IMR-90 (cell line): ENCODE measurements around the gene MRPL58. TPM values are rescaled to one million over a fixed set of nuclear protein-coding genes. Genes with fewer than 3 reads are reported as not detected.

Source experiments
- ATAC-seq: fragments of 200-7000 bp; cut with Tn5 transposase; 2 replicates; pipeline ENCODE4 v1.9.1; 2020; ENCODE audit warnings: low read depth, mild to moderate bottlenecking, moderate library complexity
- BruUV-seq: library from RNA; stranded (reverse); fragments of 400-500 nt; replicated peaks from 2 replicates; lab custom pipeline; 2021; lab: Mats Ljungman, UMichigan
- CTCF ChIA-PET: fragments of 300-600 bp; formaldehyde crosslinking; extraction: SDS; loops from one replicate; lab custom pipeline; 2021; ENCODE audit warnings: antibody characterized with exemption; lab: Yijun Ruan, JAX
- POLR2A ChIA-PET: fragments of 300-600 bp; sonication (Branson Sonifier 250); formaldehyde crosslinking; loops from one replicate; lab custom pipeline; 2022; ENCODE audit warnings: antibody characterized with exemption; ENCODE audit not compliant: unreplicated experiment; lab: Charles Lee
- DNase-seq: peaks from one replicate; pipeline ENCODE4 v3.0.0; 2013
- H2AFZ ChIP-seq: replicated peaks from 2 replicates; pipeline ENCODE3; 2013; ENCODE audit warnings: low read length, mild to moderate bottlenecking; ENCODE audit not compliant: poor library complexity
- H2AK5ac ChIP-seq: 2 replicates; pipeline ENCODE4 v1.6.1; 2013; ENCODE audit warnings: low read depth, low read length, inconsistent platforms
- H2AK9ac ChIP-seq: replicated peaks from 2 replicates; pipeline ENCODE3; 2013; ENCODE audit warnings: mild to moderate bottlenecking, low read depth, low read length, moderate library complexity; ENCODE audit not compliant: poor library complexity
- H2BK120ac ChIP-seq: 2 replicates; pipeline ENCODE4 v1.6.1; 2013; ENCODE audit warnings: low read depth, low read length, inconsistent platforms
- H2BK15ac ChIP-seq: 3 replicates; pipeline ENCODE4 v1.6.1; 2013; ENCODE audit warnings: low read depth, low read length, inconsistent platforms
- H2BK20ac ChIP-seq: 2 replicates; pipeline ENCODE4 v1.6.1; 2013; ENCODE audit warnings: low read depth, mild to moderate bottlenecking, inconsistent platforms, low read length, moderate library complexity
- H2BK5ac ChIP-seq: 2 replicates; pipeline ENCODE4 v1.6.1; 2013; ENCODE audit warnings: mild to moderate bottlenecking, low read depth, low read length, inconsistent platforms; ENCODE audit not compliant: poor library complexity, severe bottlenecking
- H3K14ac ChIP-seq: replicated peaks from 2 replicates; pipeline ENCODE4 v1.6.1; 2013; ENCODE audit warnings: low read depth, low read length, inconsistent platforms
- H3K18ac ChIP-seq: 2 replicates; pipeline ENCODE4 v1.6.1; 2013; ENCODE audit warnings: low read depth, low read length, control low read depth
- H3K23ac ChIP-seq: 2 replicates; pipeline ENCODE4 v1.6.1; 2013; ENCODE audit warnings: low read depth, low read length, inconsistent platforms
- H3K27ac ChIP-seq: 2 replicates; pipeline ENCODE4 v1.5.1; 2013; ENCODE audit warnings: mild to moderate bottlenecking, control low read depth, low read length; ENCODE audit not compliant: insufficient read depth
- H3K27me3 ChIP-seq: 2 replicates; pipeline ENCODE4 v1.6.1; 2013; ENCODE audit warnings: low read length; ENCODE audit not compliant: control insufficient read depth, insufficient read depth
- H3K36me3 ChIP-seq: 2 replicates; pipeline ENCODE4 v1.6.1; 2013; ENCODE audit warnings: low read length, mixed read lengths; ENCODE audit not compliant: control insufficient read depth, insufficient read depth
- H3K4ac ChIP-seq: 2 replicates; pipeline ENCODE4 v1.6.1; 2013; ENCODE audit warnings: low read depth, low read length, inconsistent platforms
- H3K4me1 ChIP-seq: 2 replicates; pipeline ENCODE4 v1.6.1; 2013; ENCODE audit warnings: low read length, mixed read lengths; ENCODE audit not compliant: control insufficient read depth, insufficient read depth
- H3K4me2 ChIP-seq: 2 replicates; pipeline ENCODE4 v1.6.1; 2013; ENCODE audit warnings: low read depth, mild to moderate bottlenecking, control low read depth, low read length, moderate library complexity
- H3K4me3 ChIP-seq: 2 replicates; pipeline ENCODE4 v1.5.1; 2013; ENCODE audit warnings: low read depth, mild to moderate bottlenecking, control low read depth, low read length, moderate library complexity; ENCODE audit not compliant: insufficient read depth
- H3K56ac ChIP-seq: 2 replicates; pipeline ENCODE4 v1.6.1; 2013; ENCODE audit warnings: low read length, inconsistent platforms; ENCODE audit not compliant: insufficient read depth; ENCODE audit errors: extremely low read depth
- H3K79me1 ChIP-seq, 2 experiments: 2 replicates each; pipeline ENCODE4 v1.6.1; 2013; ENCODE audit warnings: low read length in 2 of 2, inconsistent platforms in 1 of 2, low read depth in 1 of 2
- H3K9ac ChIP-seq: 2 replicates; pipeline ENCODE4 v1.6.1; 2013; ENCODE audit warnings: low read depth, low read length, control low read depth
- H3K9me1 ChIP-seq: 2 replicates; pipeline ENCODE4 v1.6.1; 2013; ENCODE audit warnings: low read length, inconsistent platforms; ENCODE audit not compliant: insufficient read depth
- H3K9me3 ChIP-seq: 2 replicates; pipeline ENCODE4 v1.6.1; 2013; ENCODE audit warnings: low read length; ENCODE audit not compliant: control insufficient read depth, insufficient read depth
- H4K20me1 ChIP-seq: 2 replicates; pipeline ENCODE4 v1.6.1; 2013; ENCODE audit warnings: low read length, inconsistent platforms; ENCODE audit not compliant: insufficient read depth
- H4K5ac ChIP-seq: 2 replicates; pipeline ENCODE4 v1.6.1; 2013; ENCODE audit warnings: mild to moderate bottlenecking, low read depth, low read length, control low read depth
- H4K8ac ChIP-seq, 2 experiments: 2 replicates each; pipeline ENCODE4 v1.6.1; 2013; ENCODE audit warnings: low read depth in 2 of 2, low read length in 2 of 2, control low read depth in 1 of 2, inconsistent platforms in 1 of 2
- H4K91ac ChIP-seq: 2 replicates; pipeline ENCODE4 v1.6.1; 2013; ENCODE audit warnings: low read depth, low read length, inconsistent platforms; ENCODE audit not compliant: insufficient read depth
- BHLHE40 ChIP-seq: fragments of 150-350 bp; IDR thresholded peaks from 2 replicates; pipeline ENCODE4 v1.6.1; 2016; ENCODE audit warnings: mild to moderate bottlenecking, low read depth, low read length
- CEBPB ChIP-seq: IDR thresholded peaks from 2 replicates; pipeline ENCODE4 v1.6.1; 2012; ENCODE audit warnings: low read depth, low read length, improper control_type of control experiment
- CTCF ChIP-seq: conservative IDR thresholded peaks from 2 replicates; pipeline ENCODE4 v1.5.1; 2012; ENCODE audit warnings: mild to moderate bottlenecking, low read depth, low read length, improper control_type of control experiment
- MAFK ChIP-seq: IDR thresholded peaks from 2 replicates; pipeline ENCODE4 v1.6.1; 2012; ENCODE audit warnings: low read depth, low read length, improper control_type of control experiment
- MXI1 ChIP-seq: IDR thresholded peaks from 2 replicates; pipeline ENCODE4 v1.6.1; 2012; ENCODE audit warnings: low read depth, mild to moderate bottlenecking, low read length, moderate library complexity, borderline replicate concordance
- RAD21 ChIP-seq: IDR thresholded peaks from 2 replicates; pipeline ENCODE4 v1.6.1; 2012; ENCODE audit warnings: low read length, improper control_type of control experiment
- RCOR1 ChIP-seq: IDR thresholded peaks from 2 replicates; pipeline ENCODE4 v1.6.1; 2012; ENCODE audit warnings: mild to moderate bottlenecking, low read length, improper control_type of control experiment; ENCODE audit not compliant: insufficient replicate concordance
- SMC3 ChIP-seq: fragments of 150-350 bp; IDR thresholded peaks from 2 replicates; pipeline ENCODE4 v1.6.1; 2016; ENCODE audit warnings: low read depth, mild to moderate bottlenecking, antibody characterized with exemption, low read length, moderate library complexity
- USF2 ChIP-seq: fragments of 150-350 bp; IDR thresholded peaks from 2 replicates; pipeline ENCODE4 v1.6.1; 2017; ENCODE audit warnings: mild to moderate bottlenecking, antibody characterized with exemption, low read length, low read depth
- WGBS, 2 experiments: methylation state at CpG; one replicate each; pipeline versions ENCODE4 v1.1.5 to v1.1.7; 2013; ENCODE audit warnings: missing lambda C conversion rate in 2 of 2; ENCODE audit not compliant: insufficient read length in 1 of 2; ENCODE audit errors: extremely low coverage in 2 of 2; 5-methylcytosine and 5-hydroxymethylcytosine counted together
- dilution Hi-C: fragments of 300-500 bp; cut with HindIII; formaldehyde crosslinking; loops from one replicate; pipeline ENCODE4 v1.14.3; 2018; ENCODE audit warnings: low sequenced_read_pairs; ENCODE audit not compliant: unreplicated experiment
- in situ Hi-C: fragments of 300-500 bp; cut with MboI; formaldehyde crosslinking; loops from 3 replicates; pipeline ENCODE4 v1.14.3; 2019; ENCODE audit warnings: low sequenced_read_pairs, inconsistent platforms, mixed read lengths
- intact Hi-C: fragments of 100-400 bp; cut with micrococcal nuclease; formaldehyde crosslinking; loops from 2 replicates; pipeline ENCODE4 v1.10.0; 2022
- polyA plus RNA-seq, 3 experiments: library from polyadenylated mRNA; depleted of rRNA; stranded (reverse); fragments of >200 nt; gene quantifications; 2 replicates each; pipeline ENCODE4 v1.2.3, GENCODE V29; 2012; ENCODE audit warnings: low replicate concordance in 1 of 3
- total RNA-seq: library from RNA; depleted of rRNA; stranded (reverse); fragments of >200 nt; gene quantifications from 2 replicates; pipeline ENCODE4 v1.2.3, GENCODE V29; 2012

MRPL58 gene
- total and polyA plus RNA-seq, 2 of the 4 experiments (the other 2 are of a cell fraction) = 42.5 to 53.0 TPM

GRCh38 chr17:75059369-75060345 lies 47.2 kb downstream of the MRPL58 start:
- Histone ChIP-seq H2AK9ac (peak overlapping the region; percentile 38), H4K91ac (no peak overlapping the region), H3K36me3 (peaks cover 44% of the 10 kb centered on the region), H3K56ac (no peak overlapping the region), H3K14ac (no peak overlapping the region), H3K27me3 (no peaks in the 10 kb centered on the region), H3K4ac (no peak overlapping the region), H3K4me3 (no peak overlapping the region), H4K8ac (no peak overlapping the region), H3K9me1 (no peaks in the 10 kb centered on the region), H3K9ac (no peak overlapping the region), H2AFZ (peak overlapping the region; percentile 0), H3K4me2 (no peak overlapping the region), H3K79me1 (peaks cover 5 to 6% of the 10 kb centered on the region in 2 experiments), H3K27ac (no peak overlapping the region), H3K18ac (no peak overlapping the region), H3K9me3 (no peaks in the 10 kb centered on the region), H3K23ac (no peak overlapping the region), H2BK15ac (no peak overlapping the region), H2BK5ac (no peak overlapping the region), H2BK120ac (no peak overlapping the region), H3K4me1 (peaks cover 6% of the 10 kb centered on the region; the same call in 1 of the 2 replicates), H2AK5ac (no peak overlapping the region), H2BK20ac (no peak overlapping the region), H4K5ac (no peak overlapping the region), H4K20me1 (no peaks in the 10 kb centered on the region)
- peak; percentile 98 for ATAC-seq
- 87% methylated on average over 11 of the region's 25 CpGs; no CpG with 5 or more reads in 1 of the 2 experiments for WGBS, 2 experiments
- POLR2A ChIA-PET = no interaction called here
- intact Hi-C loops = loop anchor here (5.0 to 10.0 kb wide), 2 partner anchors 53 to 145 kb away; partner anchors contain the start of gene NUP85
- in situ Hi-C loops = loop anchor here (10.0 to 25.0 kb wide), 2 partner anchors 145 to 353 kb away; partner anchors contain the start of genes GRB2 and NUP85
- dilution Hi-C loops = no loop called here
- CTCF ChIA-PET = interaction anchor here (0.6 to 2.3 kb wide), 25 partner anchors 11 to 820 kb away, joined by 3 to 13 read pairs (median 4); partner anchors contain the start of genes ARMC7 and NT5C
- no TSS peak for BruUV-seq
- TF ChIP-seq RAD21 (peak; percentile 69), USF2 (no peak), CTCF (peak; percentile 77), CEBPB (peak; percentile 73), SMC3 (peak; percentile 71), RCOR1 (no peak), BHLHE40 (no peak), MAFK (no peak), MXI1 (peak; percentile 88; the same call in 1 of the 2 replicates)
- peak; percentile 81 for DNase-seq
